H9 (cell line): Measurements from ENCODE around the gene ZBTB26. TPM values are rescaled to one million over a fixed set of nuclear protein-coding genes. Genes with fewer than 3 reads are reported as not detected.

Experiments
- DNase-seq: peaks from one replicate; pipeline ENCODE4 v3.0.0-alpha.2; 2017
- H2AFZ ChIP-seq: one replicate; pipeline ENCODE4 v1.6.1; 2013; ENCODE audit warnings: mild to moderate bottlenecking, low read length, control low read depth, moderate library complexity
- H2AK5ac ChIP-seq: 2 replicates; pipeline ENCODE4 v1.6.1; 2013; ENCODE audit warnings: low read length, control low read depth, mixed read lengths; ENCODE audit not compliant: insufficient read length
- H2BK120ac ChIP-seq: one replicate; pipeline ENCODE4 v1.6.1; 2013; ENCODE audit warnings: low read depth, mild to moderate bottlenecking, low read length, control low read depth, inconsistent platforms; ENCODE audit not compliant: poor library complexity, severe bottlenecking
- H2BK12ac ChIP-seq: 2 replicates; pipeline ENCODE4 v1.6.1; 2013; ENCODE audit warnings: low read length, control low read depth, mixed read lengths, low read depth; ENCODE audit not compliant: insufficient read length
- H2BK15ac ChIP-seq: 2 replicates; pipeline ENCODE4 v1.6.1; 2013; ENCODE audit warnings: low read depth, low read length, control low read depth
- H2BK20ac ChIP-seq: one replicate; pipeline ENCODE4 v1.6.1; 2013; ENCODE audit warnings: low read depth, mild to moderate bottlenecking, low read length, control low read depth, inconsistent platforms; ENCODE audit not compliant: poor library complexity, severe bottlenecking
- H2BK5ac ChIP-seq: 2 replicates; pipeline ENCODE4 v1.6.1; 2013; ENCODE audit warnings: low read length, control low read depth, mixed read lengths; ENCODE audit not compliant: insufficient read length
- H3K14ac ChIP-seq: 2 replicates; pipeline ENCODE4 v1.6.1; 2013; ENCODE audit warnings: low read length, control low read depth; ENCODE audit not compliant: insufficient read depth
- H3K18ac ChIP-seq: 2 replicates; pipeline ENCODE4 v1.6.1; 2013; ENCODE audit warnings: low read depth, mild to moderate bottlenecking, mixed read lengths, low read length, control low read depth; ENCODE audit not compliant: insufficient read length
- H3K23ac ChIP-seq: 2 replicates; pipeline ENCODE4 v1.6.1; 2013; ENCODE audit warnings: low read length, control low read depth, mixed read lengths, low read depth; ENCODE audit not compliant: insufficient read length
- H3K23me2 ChIP-seq: 2 replicates; pipeline ENCODE4 v1.6.1; 2013; ENCODE audit warnings: low read depth, mild to moderate bottlenecking, mixed read lengths, low read length, control low read depth; ENCODE audit not compliant: insufficient read length, poor library complexity, severe bottlenecking
- H3K27ac ChIP-seq: 2 replicates; pipeline ENCODE4 v1.5.1; 2013; ENCODE audit warnings: low read length, control low read depth, mixed read lengths, low read depth; ENCODE audit not compliant: insufficient read length
- H3K27me3 ChIP-seq: 2 replicates; pipeline ENCODE4 v1.6.1; 2013; ENCODE audit warnings: low read length, control low read depth, inconsistent platforms; ENCODE audit not compliant: insufficient read depth
- H3K4ac ChIP-seq: 2 replicates; pipeline ENCODE4 v1.6.1; 2013; ENCODE audit warnings: low read depth, mild to moderate bottlenecking, control low read depth, inconsistent platforms, low read length, moderate library complexity
- H3K4me1 ChIP-seq: 2 replicates; pipeline ENCODE4 v1.6.1; 2013; ENCODE audit warnings: low read length, control low read depth, inconsistent platforms; ENCODE audit not compliant: insufficient read depth
- H3K4me2 ChIP-seq: 2 replicates; pipeline ENCODE4 v1.6.1; 2013; ENCODE audit warnings: low read length, control low read depth, mixed read lengths; ENCODE audit not compliant: insufficient read length, insufficient read depth
- H3K56ac ChIP-seq: 2 replicates; pipeline ENCODE4 v1.6.1; 2013; ENCODE audit warnings: low read depth, mild to moderate bottlenecking, mixed read lengths, low read length, control low read depth; ENCODE audit not compliant: insufficient read length
- H3K79me1 ChIP-seq: 2 replicates; pipeline ENCODE4 v1.6.1; 2013; ENCODE audit warnings: low read depth, mild to moderate bottlenecking, moderate library complexity, low read length, control low read depth, inconsistent platforms; ENCODE audit not compliant: insufficient read depth, poor library complexity, severe bottlenecking
- H3K79me2 ChIP-seq: 2 replicates; pipeline ENCODE4 v1.6.1; 2013; ENCODE audit warnings: low read length, control low read depth, inconsistent platforms; ENCODE audit not compliant: insufficient read depth
- H3K9ac ChIP-seq: 2 replicates; pipeline ENCODE4 v1.6.1; 2013; ENCODE audit warnings: low read length, control low read depth, mixed read lengths; ENCODE audit not compliant: insufficient read length; ENCODE audit errors: extremely low read depth
- H3K9me3 ChIP-seq: one replicate; pipeline ENCODE4 v1.6.1; 2013; ENCODE audit warnings: low read depth, low read length, inconsistent platforms; ENCODE audit not compliant: control insufficient read depth
- H3T11ph ChIP-seq: one replicate; pipeline ENCODE4 v1.6.1; 2013; ENCODE audit warnings: mild to moderate bottlenecking, low read length, control low read depth, inconsistent platforms
- H4K20me1 ChIP-seq: one replicate; pipeline ENCODE4 v1.6.1; 2013; ENCODE audit not compliant: control insufficient read depth, insufficient read length, insufficient read depth
- H4K5ac ChIP-seq: 2 replicates; pipeline ENCODE4 v1.6.1; 2013; ENCODE audit warnings: low read depth, mild to moderate bottlenecking, mixed read lengths, low read length, control low read depth; ENCODE audit not compliant: insufficient read length
- H4K8ac ChIP-seq: replicated peaks from 2 replicates; pipeline ENCODE4 v1.6.1; 2013; ENCODE audit warnings: low read length, control low read depth, mixed read lengths, low read depth; ENCODE audit not compliant: insufficient read length
- H4K91ac ChIP-seq: 2 replicates; pipeline ENCODE4 v1.6.1; 2013; ENCODE audit warnings: low read depth, mild to moderate bottlenecking, moderate library complexity, mixed read lengths, low read length, control low read depth; ENCODE audit not compliant: insufficient read length
- H3K27ac Mint-ChIP-seq, 3 experiments: 2 replicates in 2 of 3; 3 replicates in 1 of 3; pipeline ENCODE4 v1.8.0; 2020 to 2021; ENCODE audit warnings: mixed read lengths in 3 of 3, mild to moderate bottlenecking in 1 of 3, moderate library complexity in 1 of 3
- H3K27me3 Mint-ChIP-seq: 2 replicates; pipeline ENCODE4 v1.8.0; 2021; ENCODE audit warnings: low read depth, mild to moderate bottlenecking, moderate library complexity, mixed read lengths
- H3K36me3 Mint-ChIP-seq, 3 experiments: 2 replicates in 2 of 3; 3 replicates in 1 of 3; pipeline ENCODE4 v1.8.0; 2020 to 2021; ENCODE audit warnings: low read depth in 3 of 3, mixed read lengths in 3 of 3; ENCODE audit not compliant: insufficient read depth in 1 of 3
- H3K4me1 Mint-ChIP-seq, 2 experiments: 2 replicates each; pipeline ENCODE4 v1.8.0; 2020; ENCODE audit warnings: mixed read lengths in 2 of 2
- H3K4me3 Mint-ChIP-seq, 2 experiments: 2 replicates in 1 of 2; 3 replicates in 1 of 2; pipeline ENCODE4 v1.8.0; 2020 to 2021; ENCODE audit warnings: mild to moderate bottlenecking in 2 of 2, mixed read lengths in 2 of 2, moderate library complexity in 1 of 2
- H3K9me3 Mint-ChIP-seq, 2 experiments: 2 replicates in 1 of 2; 3 replicates in 1 of 2; pipeline ENCODE4 v1.8.0; 2020; ENCODE audit warnings: mild to moderate bottlenecking in 2 of 2, mixed read lengths in 2 of 2, moderate library complexity in 1 of 2
- CTCF ChIP-seq: fragments of 200-600 bp; sonication (generic); conservative IDR thresholded peaks from 3 replicates; pipeline ENCODE4 v1.8.0; 2021; ENCODE audit warnings: antibody characterized with exemption, mild to moderate bottlenecking
- WGBS: extraction: QIAGEN DNeasy Blood & Tissue Kit; methylation state at CpG from one replicate; pipeline ENCODE4 v1.1.7; 2013; ENCODE audit warnings: missing lambda C conversion rate, low lambda C conversion rate, mixed read lengths; ENCODE audit not compliant: insufficient read length; ENCODE audit errors: extremely low coverage; 5-methylcytosine and 5-hydroxymethylcytosine counted together
- total RNA-seq: library from RNA; stranded (reverse); gene quantifications from 2 replicates; pipeline ENCODE4 v1.2.1, GENCODE V29; 2021

Gene ZBTB26
- total RNA-seq, 1 experiment from 2014 or later: 5.8 TPM

GRCh38 chr9:122904823-122905710 lies 26.2 kb downstream of the ZBTB26 start, which contains the start of gene RC3H2:
RC3H2 (minus strand) TSS chr9:122905359; CDS start chr9:122897509, 7,850 bp downstream.
- Histone ChIP-seq H3K56ac (no peak within 1 kb of the TSS), H3K9ac (peak within 1 kb of the TSS; percentile 92), H3T11ph (no peak within 1 kb of the TSS), H4K8ac (no peak within 1 kb of the TSS), H2BK5ac (no peak within 1 kb of the TSS), H4K91ac (no peak within 1 kb of the TSS), H3K27ac (no peak within 1 kb of the TSS), H2BK12ac (no peak within 1 kb of the TSS), H3K4me1 (no peaks in the 10 kb centered on the region), H3K79me1 (peaks cover 3% of the 10 kb centered on the region), H3K9me3 (no peaks in the 10 kb centered on the region), H2AFZ (peak within 1 kb of the TSS; percentile 71), H3K23ac (no peak within 1 kb of the TSS), H2AK5ac (no peak within 1 kb of the TSS), H3K4ac (no peak within 1 kb of the TSS; the same call in 1 of the 2 replicates), H2BK120ac (peak within 1 kb of the TSS; percentile 39), H3K79me2 (peaks cover 15% of the 10 kb centered on the region; the same call in 1 of the 2 replicates), H4K20me1 (no peaks in the 10 kb centered on the region), H4K5ac (no peak within 1 kb of the TSS), H2BK15ac (no peak within 1 kb of the TSS; the same call in 1 of the 2 replicates), H3K14ac (peak within 1 kb of the TSS; percentile 92), H3K4me2 (peak within 1 kb of the TSS; percentile 88), H3K27me3 (no peaks in the 10 kb centered on the region), H3K18ac (peak within 1 kb of the TSS; percentile 83), H3K23me2 (no peaks in the 10 kb centered on the region), H2BK20ac (no peak within 1 kb of the TSS)
- no peak for TF ChIP-seq CTCF
- H3K27ac Mint-ChIP-seq: peak within 1 kb of the TSS; percentile 97 to 98 (median 98)
- H3K4me3 Mint-ChIP-seq: peak within 1 kb of the TSS; percentile 90 to 93
- no CpG with 5 or more reads among the region's 77 CpGs for WGBS
- H3K4me1 Mint-ChIP-seq: peaks cover 10 to 11% of the 10 kb centered on the region in 2 experiments
- H3K27me3 Mint-ChIP-seq: no peaks in the 10 kb centered on the region
- no peaks in the 10 kb centered on the region for H3K9me3 Mint-ChIP-seq
- H3K36me3 Mint-ChIP-seq: peaks cover 0 to 5% (median 0%) of the 10 kb centered on the region in 3 experiments; a peak in 2 of 7 replicates
- peak; percentile 100 for DNase-seq
